Measurements from ENCODE around the gene GLYATL3. TPM values are rescaled to one million over a fixed set of nuclear protein-coding genes. Genes with fewer than 3 reads are reported as not detected.

The GLYATL3 gene
- polyA plus RNA-seq, 3 donors: not detected

DNA sequence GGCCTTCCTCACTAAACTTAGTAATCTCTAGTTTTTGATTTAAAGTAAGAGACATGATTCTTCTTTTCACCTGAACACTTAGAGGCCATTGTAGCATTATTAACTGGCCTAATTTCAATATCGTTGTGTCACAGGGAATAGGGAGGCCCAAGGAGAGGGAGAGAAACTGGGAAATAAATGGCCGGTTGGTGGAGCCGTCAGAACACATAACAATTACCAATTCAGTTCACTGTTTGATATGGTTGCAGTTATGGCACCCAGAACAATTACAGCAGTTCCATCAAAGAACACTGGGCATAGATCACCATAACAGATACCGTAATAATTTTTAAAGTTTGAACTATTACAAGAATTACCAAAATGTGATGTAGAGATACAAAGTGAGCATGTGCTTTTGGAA is 9.1 kb upstream of the GLYATL3 start:
- H3K9me3 Mint-ChIP-seq: no peaks in the 10 kb centered on the region
- no peaks in the 10 kb centered on the region for H3K4me1 ChIP-seq (ENCODE audit: control insufficient read depth in 1 of 2, insufficient read depth in 2 of 2, low read length in 2 of 2)
- H3K79me2 ChIP-seq (ENCODE audit: insufficient read depth, low read length): no peaks in the 10 kb centered on the region
- H3K9me3 ChIP-seq (replicated peaks in 1 of 2; ENCODE audit: control insufficient read depth in 1 of 2, insufficient read depth in 1 of 2, low read length in 2 of 2): no peaks in the 10 kb centered on the region
- H3K27ac Mint-ChIP-seq: no peak overlapping the region
- H3K27ac ChIP-seq (ENCODE audit: low read depth in 1 of 2, low read length in 2 of 2): no peak overlapping the region
- H3K4me1 Mint-ChIP-seq: no peaks in the 10 kb centered on the region
- intact Hi-C loops (cut with micrococcal nuclease): no loop called here
- no peaks in the 10 kb centered on the region for H4K20me1 ChIP-seq (ENCODE audit: insufficient read depth, low read length)
- H3K36me3 Mint-ChIP-seq: peaks cover 41 to 59% of the 10 kb centered on the region in 2 donors
- no peaks in the 10 kb centered on the region for H3K27me3 ChIP-seq (ENCODE audit: control insufficient read depth in 2 of 2, insufficient read depth in 2 of 2, low read length in 2 of 2)
- DNase-seq: no peak
- peaks cover 0 to 4% (median 0%) of the 10 kb centered on the region in 3 donors for H3K27me3 Mint-ChIP-seq (ENCODE audit: low read depth in 3 of 3)
- no peak overlapping the region for H3K4me3 ChIP-seq (replicated peaks in 1 of 3; ENCODE audit: low read depth in 2 of 3, low read length in 3 of 3)
- TF ChIP-seq, protein P1, sequence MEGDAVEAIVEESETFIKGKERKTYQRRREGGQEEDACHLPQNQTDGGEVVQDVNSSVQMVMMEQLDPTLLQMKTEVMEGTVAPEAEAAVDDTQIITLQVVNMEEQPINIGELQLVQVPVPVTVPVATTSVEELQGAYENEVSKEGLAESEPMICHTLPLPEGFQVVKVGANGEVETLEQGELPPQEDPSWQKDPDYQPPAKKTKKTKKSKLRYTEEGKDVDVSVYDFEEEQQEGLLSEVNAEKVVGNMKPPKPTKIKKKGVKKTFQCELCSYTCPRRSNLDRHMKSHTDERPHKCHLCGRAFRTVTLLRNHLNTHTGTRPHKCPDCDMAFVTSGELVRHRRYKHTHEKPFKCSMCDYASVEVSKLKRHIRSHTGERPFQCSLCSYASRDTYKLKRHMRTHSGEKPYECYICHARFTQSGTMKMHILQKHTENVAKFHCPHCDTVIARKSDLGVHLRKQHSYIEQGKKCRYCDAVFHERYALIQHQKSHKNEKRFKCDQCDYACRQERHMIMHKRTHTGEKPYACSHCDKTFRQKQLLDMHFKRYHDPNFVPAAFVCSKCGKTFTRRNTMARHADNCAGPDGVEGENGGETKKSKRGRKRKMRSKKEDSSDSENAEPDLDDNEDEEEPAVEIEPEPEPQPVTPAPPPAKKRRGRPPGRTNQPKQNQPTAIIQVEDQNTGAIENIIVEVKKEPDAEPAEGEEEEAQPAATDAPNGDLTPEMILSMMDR (IDR thresholded peaks at IDR 0.05): no peak
- H3K4me3 Mint-ChIP-seq: no peak overlapping the region
- H3K9ac ChIP-seq (ENCODE audit: insufficient read depth, low read length, poor library complexity, severe bottlenecking): no peak overlapping the region
- whole genome bisulfite sequencing (ENCODE audit: insufficient coverage): no CpG with 5 or more reads among the region's 4 CpGs
- H3K36me3 ChIP-seq (replicated peaks in 1 of 2; ENCODE audit: control insufficient read depth in 1 of 2, insufficient read depth in 2 of 2, low read length in 2 of 2): peaks cover 23 to 62% of the 10 kb centered on the region in 2 donors
- no peak overlapping the region for H2AFZ ChIP-seq (ENCODE audit: insufficient read depth, low read depth, low read length, poor library complexity, severe bottlenecking)
- H3K4me2 ChIP-seq (replicated peaks; ENCODE audit: extremely low read depth, low read length, poor library complexity, severe bottlenecking): no peak overlapping the region

- no peaks in the 10 kb centered on the region for H3K27me3 ChIP-seq (ENCODE audit: control insufficient read depth in 2 of 2, insufficient read depth in 2 of 2, low read length in 2 of 2)
- H3K36me3 ChIP-seq (replicated peaks in 1 of 2; ENCODE audit: control insufficient read depth in 1 of 2, insufficient read depth in 2 of 2, low read length in 2 of 2): peaks cover 3 to 17% of the 10 kb centered on the region in 2 donors
- peaks cover 0 to 2% (median 2%) of the 10 kb centered on the region in 3 donors for H3K27me3 Mint-ChIP-seq (ENCODE audit: low read depth in 3 of 3)
- H3K27ac Mint-ChIP-seq: no peak overlapping the region
- H4K20me1 ChIP-seq (ENCODE audit: insufficient read depth, low read length): no peaks in the 10 kb centered on the region
- H3K4me1 ChIP-seq (ENCODE audit: control insufficient read depth in 1 of 2, insufficient read depth in 2 of 2, low read length in 2 of 2): no peaks in the 10 kb centered on the region
- intact Hi-C loops (cut with micrococcal nuclease): no loop called here
- H3K4me3 ChIP-seq (replicated peaks in 1 of 3; ENCODE audit: low read depth in 2 of 3, low read length in 3 of 3): no peak overlapping the region
- no peaks in the 10 kb centered on the region for H3K9me3 ChIP-seq (replicated peaks in 1 of 2; ENCODE audit: control insufficient read depth in 1 of 2, insufficient read depth in 1 of 2, low read length in 2 of 2)
- TF ChIP-seq, protein P1 (IDR thresholded peaks at IDR 0.05): no peak
- no peaks in the 10 kb centered on the region for H3K9me3 Mint-ChIP-seq
- H3K27ac ChIP-seq (ENCODE audit: low read depth in 1 of 2, low read length in 2 of 2): no peak overlapping the region
- no peak for DNase-seq
- H3K36me3 Mint-ChIP-seq: peaks cover 12 to 17% of the 10 kb centered on the region in 2 donors
- H3K9ac ChIP-seq (ENCODE audit: insufficient read depth, low read length, poor library complexity, severe bottlenecking): no peak overlapping the region
- no peaks in the 10 kb centered on the region for H3K79me2 ChIP-seq (ENCODE audit: insufficient read depth, low read length)
- no peaks in the 10 kb centered on the region for H3K4me1 Mint-ChIP-seq
- H3K4me2 ChIP-seq (replicated peaks; ENCODE audit: extremely low read depth, low read length, poor library complexity, severe bottlenecking): no peak overlapping the region
- H2AFZ ChIP-seq (ENCODE audit: insufficient read depth, low read depth, low read length, poor library complexity, severe bottlenecking): no peak overlapping the region
- WGBS (ENCODE audit: insufficient coverage): no CpG with 5 or more reads among the region's 3 CpGs
- H3K4me3 Mint-ChIP-seq: no peak overlapping the region
Observed at GRCh38 chr6:49497304-49497703, 2.4 kb upstream of the GLYATL3 start.

All from CD14-positive monocyte (primary cell).